GM21723 (cell line): ENCODE results near the gene PPFIBP1.
"Not testable (repeated sequence)": the region's sequence is repeated elsewhere in the genome, so short reads cannot be mapped to it uniquely, and the experiment has no call there.

Experiments used
- ATAC-seq: cut with Tn5 transposase; IDR thresholded peaks from one replicate; pipeline ENCODE4 v1.9.1; 2021; ENCODE audit warnings: mild to moderate bottlenecking, moderate library complexity; ENCODE audit not compliant: unreplicated experiment

The PPFIBP1 gene

DNA sequence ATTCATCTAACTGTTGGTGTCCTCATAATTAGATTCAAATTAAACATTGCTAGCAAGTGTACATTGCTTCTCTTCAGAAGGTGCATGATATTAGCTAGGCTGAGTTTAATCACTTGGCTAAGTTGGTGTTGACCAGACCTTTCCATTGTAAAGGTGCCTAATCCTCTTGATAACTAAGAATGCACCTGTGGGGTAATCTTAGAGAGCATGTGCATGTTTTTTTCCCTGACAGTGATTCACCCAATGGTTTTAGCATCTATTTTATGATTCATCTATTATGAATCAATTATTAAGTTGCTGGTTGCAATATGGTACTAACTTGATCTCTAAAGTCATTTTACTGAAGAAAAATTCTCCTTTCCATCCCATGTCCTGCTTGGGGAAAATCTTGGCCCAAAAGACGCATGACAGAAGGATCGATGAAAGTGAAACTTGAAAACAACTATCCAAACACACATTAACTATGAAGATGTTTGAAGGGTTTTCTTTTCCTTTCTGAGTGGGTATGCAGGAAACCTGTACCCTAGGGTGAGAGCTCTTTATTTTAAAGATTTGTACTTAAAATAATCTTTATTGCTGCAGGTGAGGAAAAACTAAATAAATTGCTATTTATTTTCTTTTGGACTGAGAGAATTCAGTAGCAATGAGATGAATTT, 64.2 kb downstream of the PPFIBP1 start:
- ATAC-seq, result not testable (repeated sequence)

DNA sequence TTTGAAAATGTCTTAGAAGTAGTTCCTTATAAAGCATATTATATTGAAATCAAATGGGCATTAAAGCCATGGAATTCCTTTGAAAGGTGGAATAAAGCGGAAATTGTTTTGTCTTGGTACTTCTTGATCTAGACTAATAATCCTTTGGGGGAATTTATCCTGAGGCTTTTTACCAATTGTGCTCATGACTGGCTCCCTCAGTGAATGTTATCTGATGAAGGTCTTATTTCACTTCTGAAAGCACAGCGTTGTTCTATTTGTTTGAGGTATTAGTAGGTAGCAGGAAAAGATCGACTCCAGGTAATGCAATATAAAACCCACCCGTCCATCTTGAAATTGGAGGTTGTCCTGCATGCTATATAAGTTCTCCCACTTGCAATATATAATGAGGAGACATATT, 64.8 kb downstream of the PPFIBP1 start:
- no peak for ATAC-seq

DNA sequence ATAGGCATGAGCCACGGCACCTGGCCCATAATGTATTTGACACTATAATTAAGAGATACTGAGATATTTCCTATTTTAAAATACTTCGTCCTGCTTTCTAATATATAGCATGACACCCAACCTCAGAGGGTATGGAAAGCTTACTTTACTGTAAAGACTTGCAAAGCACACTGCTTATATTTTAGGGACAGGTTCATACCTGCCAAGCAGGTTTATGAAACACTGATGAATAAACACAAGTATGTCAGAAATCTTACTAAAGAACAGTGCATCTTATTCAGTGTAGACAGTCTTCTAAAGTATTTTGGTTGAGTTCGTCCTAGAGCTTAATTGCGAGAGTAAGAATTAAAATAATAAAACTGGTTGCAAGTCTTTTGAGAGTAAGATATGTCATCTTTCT, 65.4 kb downstream of the PPFIBP1 start:
- ATAC-seq, result no peak

DNA sequence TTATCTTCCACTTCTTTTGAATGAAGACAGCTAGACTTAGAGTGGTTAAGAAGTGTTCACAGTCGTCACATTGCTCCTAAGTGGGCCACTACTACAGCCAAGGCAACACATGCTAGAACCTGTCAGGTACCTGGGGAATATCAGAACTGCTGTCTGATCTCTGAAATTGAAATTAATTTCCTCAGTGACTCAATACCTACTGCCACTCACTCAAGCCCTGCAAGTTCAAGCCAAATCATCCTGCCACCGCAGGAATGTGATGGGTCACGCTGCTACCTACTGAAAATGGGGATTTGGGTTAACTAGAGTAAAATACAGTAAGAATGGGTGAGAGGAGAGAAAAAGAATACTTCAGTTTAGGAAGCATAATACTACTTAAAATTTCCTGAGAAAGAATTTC, 67.7 kb downstream of the PPFIBP1 start:
- ATAC-seq, result not testable (repeated sequence)

DNA sequence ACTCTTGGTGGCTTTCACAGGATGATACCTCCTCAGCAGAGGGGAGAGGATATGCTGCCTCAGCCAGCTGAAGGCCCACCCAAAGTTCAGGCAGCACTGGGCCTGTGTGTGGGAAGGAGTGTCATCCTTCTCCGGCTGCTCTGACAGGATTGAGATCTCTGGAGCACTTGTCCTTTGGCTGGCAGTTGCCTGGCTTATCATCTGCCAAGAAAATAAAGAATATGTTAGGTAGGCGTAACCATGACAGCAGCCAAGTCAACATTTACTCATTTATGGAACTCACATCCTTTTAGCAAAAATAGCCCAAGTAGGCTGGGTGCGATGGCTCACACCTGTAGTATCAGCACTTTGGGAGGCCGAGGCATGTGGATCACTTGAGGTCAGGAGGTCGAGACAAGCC, 68.5 kb downstream of the PPFIBP1 start:
- ATAC-seq, result no peak

DNA sequence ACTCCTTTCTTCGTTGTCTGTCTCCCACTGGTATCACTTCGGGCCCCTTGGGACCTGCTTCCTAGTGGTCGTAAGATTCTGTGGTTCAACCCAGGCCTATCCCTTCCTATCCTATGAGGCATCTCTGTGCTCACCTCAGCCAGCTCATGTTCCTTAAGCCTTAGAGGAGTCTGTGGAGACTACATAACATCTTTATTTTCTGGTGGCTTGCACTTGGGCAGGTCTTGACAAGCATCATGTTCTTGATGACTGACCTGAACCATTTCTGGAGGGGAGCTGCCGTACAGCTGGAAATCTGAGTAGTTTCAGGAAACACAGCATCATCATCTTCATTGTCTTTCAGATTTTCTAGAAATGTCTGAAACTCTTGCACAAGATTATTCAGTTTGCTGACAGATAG, 69.3 kb downstream of the PPFIBP1 start:
- ATAC-seq, result no peak

DNA sequence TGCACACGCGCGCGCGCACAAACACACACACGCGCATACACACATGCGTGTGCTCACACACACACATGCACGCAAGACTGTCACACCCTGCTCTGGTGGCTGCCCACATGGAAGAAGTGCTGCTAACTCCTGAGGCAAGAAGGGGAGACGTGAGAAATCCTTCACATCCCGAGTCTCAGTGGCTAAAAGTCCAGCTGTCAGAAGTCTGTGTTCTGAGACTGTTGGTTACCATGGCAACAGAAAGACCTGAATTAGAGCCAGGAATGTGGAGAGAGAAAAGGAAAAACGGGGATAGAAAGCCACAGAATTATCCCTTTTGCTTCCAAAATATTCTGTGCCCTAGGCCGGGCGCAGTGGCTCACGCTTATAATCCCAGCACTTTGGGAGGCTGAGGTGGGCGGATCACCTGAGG, 71.2 kb downstream of the PPFIBP1 start:
- no peak for ATAC-seq

DNA sequence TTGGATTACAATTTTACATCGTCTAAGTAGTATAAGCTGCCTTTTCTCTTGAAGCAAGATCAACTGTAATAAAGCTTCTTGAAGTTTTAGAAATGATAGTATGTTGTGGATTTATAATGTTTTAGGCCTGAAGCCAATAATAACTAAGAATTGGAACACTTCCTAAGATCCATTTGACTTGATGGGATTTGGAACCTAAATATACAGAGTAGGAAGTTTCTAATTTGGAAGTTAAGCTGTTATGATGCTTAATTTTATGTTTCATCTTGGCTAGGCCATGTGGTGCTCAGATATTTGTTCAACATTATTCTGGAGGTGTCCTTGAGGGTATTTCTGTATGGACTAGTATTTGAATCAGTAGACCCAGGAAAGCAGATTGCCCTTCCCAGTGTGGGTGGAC, 74.9 kb downstream of the PPFIBP1 start:
- not testable (repeated sequence) for ATAC-seq

DNA sequence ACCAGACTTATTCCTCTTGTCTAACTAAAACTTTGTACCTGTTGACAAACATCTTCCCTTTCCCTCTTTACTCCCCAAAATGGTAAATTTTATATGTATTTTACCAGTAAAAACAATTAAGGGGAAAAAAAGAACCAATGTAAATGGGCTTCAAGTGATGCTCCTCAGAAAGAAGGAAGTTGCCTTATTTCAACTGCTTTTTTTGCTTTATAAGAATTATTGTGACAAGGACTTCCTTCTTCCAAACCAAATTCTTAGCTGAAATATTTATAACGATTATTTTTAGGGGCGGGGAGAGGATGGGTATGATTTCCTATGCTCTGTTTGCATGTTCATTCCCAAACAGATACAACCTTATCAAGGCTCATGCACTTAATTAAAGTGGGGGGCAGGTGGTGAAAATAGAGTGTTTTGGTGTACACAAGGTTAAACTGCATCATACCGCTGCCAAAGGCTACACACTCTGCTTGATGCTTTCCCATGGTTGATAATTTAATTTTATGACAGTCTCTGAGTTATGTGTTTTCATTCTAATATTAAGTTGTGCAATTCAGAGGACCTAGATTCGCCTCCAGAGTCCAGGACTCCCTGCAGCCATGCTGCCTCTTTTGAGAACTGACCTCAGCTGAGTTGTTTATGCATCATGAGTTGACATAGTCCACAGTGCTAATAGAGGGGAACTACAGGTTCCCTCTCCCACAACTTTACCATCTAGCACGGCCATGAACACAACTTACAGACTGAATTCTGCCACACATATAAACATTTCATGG, 77.2 kb downstream of the PPFIBP1 start:
- not testable (repeated sequence) for ATAC-seq

DNA sequence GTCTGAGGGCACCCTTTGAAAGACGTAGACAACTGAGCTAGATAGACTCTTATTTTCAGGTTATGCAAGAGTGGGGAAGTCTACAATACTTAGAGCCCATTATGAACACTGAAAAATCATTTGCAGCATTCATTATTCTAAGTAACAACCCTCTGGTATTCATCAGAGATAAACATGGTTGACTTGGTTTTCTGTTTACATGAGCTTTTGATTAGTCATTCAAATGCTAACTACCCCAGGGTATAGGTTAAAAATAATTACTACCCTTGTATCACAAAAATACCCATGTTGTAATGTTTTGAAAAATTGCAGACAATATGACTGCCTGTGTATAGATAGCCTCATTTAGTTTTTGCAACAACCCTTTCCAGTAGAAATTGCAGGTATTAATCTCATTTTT, 78.5 kb downstream of the PPFIBP1 start:
- ATAC-seq, result no peak

DNA sequence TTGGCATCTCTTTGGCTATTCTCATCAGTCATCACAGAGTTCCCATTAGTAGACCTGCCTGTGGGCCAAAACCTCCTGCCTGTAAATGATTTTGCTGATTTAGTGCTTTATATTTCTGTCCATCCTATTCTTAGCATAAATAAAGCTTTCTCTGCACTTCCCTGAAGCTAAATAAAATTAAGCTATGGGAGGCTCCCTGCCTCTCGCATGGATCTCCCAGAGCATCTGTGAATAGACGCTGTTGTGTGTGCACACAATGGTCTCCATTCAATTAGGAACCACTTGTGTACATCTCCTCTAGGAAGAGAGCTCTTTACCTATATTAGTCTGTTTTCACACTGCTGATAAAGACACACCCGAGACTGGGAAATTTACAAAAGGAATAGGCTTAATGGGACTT, 80.4 kb downstream of the PPFIBP1 start:
- no peak for ATAC-seq

DNA sequence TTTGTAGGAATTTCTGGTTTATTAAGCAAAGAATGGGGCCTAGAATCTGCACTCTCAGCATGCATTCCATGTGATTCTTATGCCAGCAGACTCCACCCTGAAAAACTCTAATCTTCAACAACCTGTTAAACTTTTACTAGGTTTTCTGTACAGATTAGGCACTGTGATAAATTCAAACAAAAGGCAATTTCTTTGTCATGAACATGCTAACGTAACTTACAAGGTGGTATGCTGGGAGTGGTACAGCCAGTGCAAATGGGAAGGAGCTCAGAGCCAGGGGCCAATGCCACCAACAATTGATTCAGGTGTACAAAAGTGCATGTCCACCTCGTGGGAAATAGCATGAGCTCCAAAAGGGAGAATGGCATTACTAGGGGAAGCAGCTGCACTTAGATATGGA, 83.0 kb downstream of the PPFIBP1 start:
- ATAC-seq, result no peak

DNA sequence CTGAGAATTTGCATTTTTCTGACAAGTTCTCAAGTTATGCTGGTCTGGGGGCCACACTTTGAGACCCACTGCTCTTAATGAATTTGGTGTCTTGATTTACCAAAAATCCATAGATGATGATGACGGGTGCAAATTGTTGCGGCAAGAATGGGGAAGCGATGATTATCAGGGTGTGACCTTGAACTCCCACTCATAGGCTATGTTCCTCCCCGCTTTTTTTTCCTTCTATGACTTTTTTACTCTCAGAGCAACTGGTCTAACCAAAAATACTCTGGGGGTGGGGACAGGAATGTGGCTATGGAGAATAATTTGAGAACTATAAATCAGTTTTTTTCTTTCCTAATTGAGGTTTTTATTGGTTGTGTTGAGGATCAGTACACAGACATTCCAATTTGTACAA, 83.6 kb downstream of the PPFIBP1 start:
- no peak for ATAC-seq

DNA sequence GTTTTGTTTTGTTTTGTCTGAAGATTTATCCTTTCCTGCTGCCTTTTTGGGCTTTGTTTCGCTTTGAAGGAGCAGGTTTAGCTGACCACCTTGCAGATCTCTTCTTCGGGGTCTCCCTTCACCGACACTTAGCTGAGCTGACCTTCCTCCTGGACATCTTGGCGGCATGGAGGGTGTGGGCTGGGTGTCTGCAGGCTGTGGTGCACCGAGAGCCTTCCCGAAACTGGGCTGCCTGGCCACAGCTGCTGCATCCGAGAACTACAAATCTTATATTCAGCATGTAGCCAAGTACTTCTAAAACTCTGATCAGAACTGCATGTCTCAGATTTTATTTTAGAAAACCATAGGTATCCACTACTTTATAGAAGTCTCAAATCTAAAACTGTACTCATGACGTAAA, 84.9 kb downstream of the PPFIBP1 start:
- no peak for ATAC-seq

DNA sequence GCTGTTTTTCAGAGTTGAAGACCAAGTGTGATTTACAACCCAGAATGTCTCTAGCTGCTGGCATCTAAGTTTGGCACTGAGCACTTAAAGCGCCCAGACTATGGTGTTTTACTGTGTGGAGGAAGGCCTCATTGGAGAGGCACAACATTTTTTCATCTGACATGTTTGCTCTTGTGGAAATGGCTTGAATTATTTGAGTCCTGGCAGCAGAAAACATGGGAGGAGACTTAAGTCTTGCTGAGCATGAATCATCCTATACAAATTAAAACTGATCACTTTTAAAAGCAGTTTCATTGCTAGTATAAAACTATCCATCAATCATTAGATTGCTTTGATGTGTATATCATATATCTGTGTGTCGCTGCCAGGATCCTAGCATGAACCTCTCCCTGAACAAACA, 86.4 kb downstream of the PPFIBP1 start:
- ATAC-seq, result no peak

DNA sequence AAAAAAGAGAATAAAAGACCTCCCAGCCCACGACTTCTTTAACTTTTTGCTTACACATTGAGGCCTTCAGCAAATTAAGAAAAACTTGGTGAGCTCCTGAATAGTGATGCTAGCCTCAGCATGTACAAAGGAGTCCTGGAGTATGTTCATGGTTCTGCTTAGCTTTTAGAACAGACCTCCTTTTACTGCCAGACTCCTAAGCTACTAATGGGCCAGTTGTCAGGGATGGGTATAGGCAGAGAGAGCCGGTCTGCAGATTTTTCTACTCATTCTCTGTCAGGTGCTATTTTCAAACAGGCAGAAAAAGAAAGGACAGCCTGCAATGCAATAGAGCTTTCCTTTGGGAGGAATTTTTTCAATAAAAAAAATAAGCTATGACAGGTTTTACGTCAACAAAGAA, 90.4 kb downstream of the PPFIBP1 start:
- ATAC-seq, result no peak

DNA sequence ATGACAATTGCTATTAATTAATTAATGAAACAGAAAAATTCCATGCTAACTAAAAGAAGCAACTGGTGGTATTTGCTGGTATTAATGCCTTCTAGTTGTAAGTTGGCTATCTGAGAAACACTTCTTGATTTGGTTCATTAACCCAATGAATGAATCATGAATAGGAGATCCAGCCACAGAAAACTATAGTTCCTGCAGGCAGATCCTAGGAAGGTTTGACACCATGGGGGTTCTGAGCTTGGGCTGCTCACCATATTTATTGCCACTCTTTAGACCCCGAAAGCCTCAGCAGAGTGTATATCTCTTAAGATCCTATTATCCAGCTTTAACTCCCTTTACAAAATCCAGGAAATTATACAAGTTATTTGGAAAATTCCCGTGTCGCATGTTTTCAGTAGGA, 90.9 kb downstream of the PPFIBP1 start:
- ATAC-seq, result no peak

DNA sequence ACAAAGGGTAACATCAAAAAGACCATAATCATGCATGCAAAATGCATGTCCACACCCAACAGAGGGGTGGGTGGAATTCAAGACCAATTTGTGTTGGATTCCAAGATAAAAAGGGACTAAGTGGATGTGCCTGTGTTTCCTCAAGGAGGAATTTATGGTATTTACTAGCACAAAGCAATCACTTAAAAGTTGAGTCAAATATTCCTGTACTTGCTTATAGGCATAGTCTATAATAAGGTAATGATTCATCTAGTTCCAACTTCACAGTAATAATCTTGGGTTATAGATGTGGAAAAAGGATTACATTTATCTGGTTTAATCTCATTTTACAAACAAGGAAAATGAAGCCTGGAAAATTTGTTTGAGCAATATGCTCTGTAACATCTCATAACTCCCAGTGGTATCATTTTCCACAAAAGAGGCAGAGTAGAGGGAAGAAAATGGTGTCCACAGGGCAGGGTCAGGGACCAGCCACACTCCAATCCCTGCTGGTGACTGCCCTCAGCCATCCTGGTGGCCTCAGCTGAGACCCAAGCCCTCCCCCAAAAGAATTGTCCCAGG, 91.4 kb downstream of the PPFIBP1 start:
- ATAC-seq, result no peak

DNA sequence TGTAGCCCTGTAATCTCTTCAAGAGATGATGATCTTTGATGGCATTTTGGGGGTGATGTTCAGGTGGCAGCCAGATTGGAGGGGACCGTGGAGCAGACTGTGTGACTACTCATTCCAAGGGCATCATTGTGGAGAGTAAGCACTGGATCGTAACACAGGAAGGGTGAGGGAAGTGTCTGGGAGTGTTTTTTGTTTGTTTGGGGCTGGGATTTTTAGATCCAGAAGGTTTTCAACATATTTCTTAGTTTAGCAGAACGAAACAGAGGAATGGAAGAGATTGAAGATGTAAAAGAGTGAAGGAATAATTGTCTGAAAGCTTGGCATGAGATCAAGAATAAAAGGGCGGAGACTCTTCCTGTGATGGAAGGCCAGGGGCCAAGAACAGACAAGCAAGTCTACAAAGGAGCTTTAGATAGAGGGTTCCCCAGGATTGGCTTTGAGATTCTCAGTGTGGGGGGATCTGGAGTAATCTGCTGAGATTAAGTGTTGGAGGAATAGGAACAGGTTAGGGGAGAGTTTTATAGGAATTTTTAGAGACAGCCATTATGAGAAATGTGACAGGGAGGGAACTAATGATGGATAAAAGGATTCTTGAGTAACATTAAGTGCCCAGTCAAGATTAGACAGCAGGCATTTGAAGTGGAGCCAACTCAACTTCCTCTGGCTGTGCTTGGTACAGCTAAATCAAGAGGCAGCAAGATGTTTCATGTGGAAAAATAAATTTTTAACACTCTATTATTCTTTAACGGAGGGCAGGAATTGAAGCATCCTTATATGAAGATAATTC, 92.5 kb downstream of the PPFIBP1 start:
- no peak for ATAC-seq

DNA sequence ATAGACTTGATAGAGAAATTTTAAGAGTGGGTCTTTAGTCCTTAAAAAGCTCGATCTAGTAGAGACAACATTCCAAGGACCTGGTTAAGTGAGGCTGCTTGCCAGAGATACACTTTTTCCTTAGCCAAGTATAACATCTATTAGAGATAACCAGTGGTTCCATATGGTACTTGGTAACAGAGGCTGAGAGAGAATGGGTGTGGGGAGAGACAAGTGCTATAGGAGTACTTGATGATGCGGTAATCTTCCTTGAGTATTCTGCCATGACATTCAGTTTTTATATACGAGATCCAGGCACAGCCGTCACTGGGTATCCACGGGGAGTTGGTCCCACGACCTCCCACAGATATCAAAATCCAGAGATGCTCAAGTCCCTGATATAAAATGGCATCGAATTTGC, 94.8 kb downstream of the PPFIBP1 start:
- no peak for ATAC-seq

DNA sequence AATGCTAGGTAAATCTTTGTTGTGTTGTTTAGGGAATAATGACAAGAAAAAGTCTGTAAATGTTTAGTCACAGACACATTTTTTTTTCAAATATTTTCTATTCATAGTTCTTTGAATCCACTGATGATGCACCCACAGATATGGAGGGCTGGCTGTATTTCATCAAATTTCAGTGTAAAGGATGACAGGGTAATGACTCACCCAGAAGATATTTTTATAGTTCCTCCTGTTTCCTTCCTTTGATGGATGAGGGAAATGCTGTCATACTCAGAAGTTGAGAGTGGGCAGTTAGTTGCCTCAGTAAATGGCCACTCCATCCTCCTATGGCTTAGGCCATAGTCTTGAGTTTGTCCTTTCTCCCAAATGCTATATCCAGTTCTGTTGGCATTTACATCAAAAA, 95.3 kb downstream of the PPFIBP1 start:
- no peak for ATAC-seq

DNA sequence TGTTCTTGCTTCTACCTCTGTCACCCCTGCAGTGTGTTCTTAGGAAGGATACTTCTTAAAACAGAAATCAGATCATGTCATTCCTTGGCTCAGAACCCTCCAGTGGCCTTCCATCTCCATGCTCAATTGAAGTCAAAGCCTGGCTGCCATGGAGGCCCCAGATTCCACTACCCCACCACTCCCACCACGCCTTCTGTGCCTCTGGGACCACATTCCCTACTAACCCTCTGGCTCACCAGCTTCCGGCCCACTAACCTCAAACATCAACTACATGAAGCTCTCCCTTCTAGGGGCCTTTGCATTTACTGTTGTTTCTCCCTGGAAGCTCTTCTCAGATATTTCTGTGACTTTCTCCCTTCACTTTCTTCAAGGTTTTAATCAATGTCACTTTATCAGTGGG, 96.1 kb downstream of the PPFIBP1 start:
- ATAC-seq, result no peak
